KMS-11 (cell line): ENCODE results near the gene CSF2RB.

ENCODE experiments used
- H2AFZ ChIP-seq: fragments of 200-600 bp; sonication (generic); 2 replicates; pipeline ENCODE4 v1.6.1; 2016; ENCODE audit warnings: antibody characterized with exemption, mixed run types, low read depth
- H3K27ac ChIP-seq: fragments of 200-600 bp; sonication (generic); 2 replicates; pipeline ENCODE4 v1.6.1; 2016; ENCODE audit warnings: mild to moderate bottlenecking, mixed run types
- H3K27me3 ChIP-seq: fragments of 200-600 bp; sonication (generic); 2 replicates; pipeline ENCODE4 v1.6.1; 2017; ENCODE audit warnings: mild to moderate bottlenecking, low read depth, mixed run types, moderate library complexity; ENCODE audit not compliant: insufficient read depth
- H3K36me3 ChIP-seq: fragments of 200-600 bp; sonication (generic); 2 replicates; pipeline ENCODE4 v1.6.1; 2017; ENCODE audit warnings: mild to moderate bottlenecking, mixed run types; ENCODE audit not compliant: insufficient read depth
- H3K4me1 ChIP-seq: fragments of 200-600 bp; sonication (generic); 2 replicates; pipeline ENCODE4 v1.6.1; 2016; ENCODE audit warnings: mild to moderate bottlenecking, low read depth, mixed run types; ENCODE audit not compliant: poor library complexity, severe bottlenecking
- H3K4me2 ChIP-seq: fragments of 200-600 bp; sonication (generic); 2 replicates; pipeline ENCODE4 v1.7.0; 2016; ENCODE audit warnings: mild to moderate bottlenecking, mixed run types
- H3K4me3 ChIP-seq: fragments of 200-600 bp; sonication (generic); IDR thresholded peaks from 2 replicates; pipeline ENCODE4 v1.6.1; 2017; ENCODE audit warnings: low read depth, low read length, mixed read lengths; ENCODE audit not compliant: insufficient read depth
- H3K79me2 ChIP-seq: fragments of 200-600 bp; sonication (generic); 2 replicates; pipeline ENCODE4 v1.6.1; 2016; ENCODE audit warnings: low read depth, mixed run types; ENCODE audit not compliant: insufficient read depth
- H3K9ac ChIP-seq: fragments of 200-600 bp; sonication (generic); 2 replicates; pipeline ENCODE4 v1.6.1; 2016; ENCODE audit warnings: mild to moderate bottlenecking, mixed run types
- H4K20me1 ChIP-seq: fragments of 200-600 bp; sonication (generic); 2 replicates; pipeline ENCODE4 v1.6.1; 2016; ENCODE audit warnings: mild to moderate bottlenecking, mixed run types; ENCODE audit not compliant: insufficient read depth
- CTCF ChIP-seq: fragments of 200-600 bp; sonication (generic); conservative IDR thresholded peaks from 2 replicates; pipeline ENCODE4 v1.6.1; 2017; ENCODE audit warnings: low read depth, mild to moderate bottlenecking, antibody characterized with exemption, low read length, moderate library complexity, mixed read lengths

CSF2RB gene

GRCh38 chr22:36963302-36963701 lies 49.9 kb downstream of the CSF2RB start:
- H3K4me1 ChIP-seq: no peaks in the 10 kb centered on the region
- no peaks in the 10 kb centered on the region for H3K36me3 ChIP-seq
- H4K20me1 ChIP-seq: no peaks in the 10 kb centered on the region
- H3K79me2 ChIP-seq: no peaks in the 10 kb centered on the region
- no peak overlapping the region for H2AFZ ChIP-seq
- no peak for TF ChIP-seq CTCF
- H3K9ac ChIP-seq: no peak overlapping the region
- H3K4me3 ChIP-seq: no peak overlapping the region
- H3K27ac ChIP-seq: no peak overlapping the region
- H3K27me3 ChIP-seq: peaks cover 34% of the 10 kb centered on the region; the same call in 1 of the 2 replicates
- H3K4me2 ChIP-seq: no peak overlapping the region

- Histone ChIP-seq H3K27me3 (peaks cover 40% of the 10 kb centered on the region; the same call in 1 of the 2 replicates), H3K9ac (no peak overlapping the region), H2AFZ (no peak overlapping the region), H3K36me3 (no peaks in the 10 kb centered on the region), H3K4me2 (no peak overlapping the region), H4K20me1 (no peaks in the 10 kb centered on the region), H3K4me1 (no peaks in the 10 kb centered on the region), H3K4me3 (no peak overlapping the region), H3K27ac (no peak overlapping the region), H3K79me2 (no peaks in the 10 kb centered on the region)
- TF ChIP-seq CTCF: no peak
These were observed 50.7 kb downstream of the CSF2RB start for GRCh38 chr22:36964106-36964505.

GRCh38 chr22:36965696-36966095 lies 52.3 kb downstream of the CSF2RB start:
- H3K4me1 ChIP-seq: no peaks in the 10 kb centered on the region
- H4K20me1 ChIP-seq: no peaks in the 10 kb centered on the region
- peaks cover 47% of the 10 kb centered on the region; the same call in 1 of the 2 replicates for H3K27me3 ChIP-seq
- H3K36me3 ChIP-seq: no peaks in the 10 kb centered on the region
- TF ChIP-seq CTCF: no peak
- no peak overlapping the region for H3K4me2 ChIP-seq
- H3K4me3 ChIP-seq: no peak overlapping the region
- H3K9ac ChIP-seq: no peak overlapping the region
- no peak overlapping the region for H2AFZ ChIP-seq
- no peak overlapping the region for H3K27ac ChIP-seq
- no peaks in the 10 kb centered on the region for H3K79me2 ChIP-seq

- Histone ChIP-seq H3K27me3 (peaks cover 46% of the 10 kb centered on the region; the same call in 1 of the 2 replicates), H2AFZ (no peak overlapping the region), H3K4me2 (no peak overlapping the region)
These were observed 53.6 kb downstream of the CSF2RB start for GRCh38 chr22:36966851-36967540.

More at GRCh38 chr22:36966851-36967540, 53.6 kb downstream of the CSF2RB start:
- H4K20me1 ChIP-seq: no peaks in the 10 kb centered on the region
- no peak overlapping the region for H3K4me3 ChIP-seq
- no peaks in the 10 kb centered on the region for H3K36me3 ChIP-seq
- no peaks in the 10 kb centered on the region for H3K79me2 ChIP-seq
- no peak overlapping the region for H3K9ac ChIP-seq
- H3K4me1 ChIP-seq: no peaks in the 10 kb centered on the region
- TF ChIP-seq CTCF: no peak
- no peak overlapping the region for H3K27ac ChIP-seq
